GM19468 (cell line): ENCODE data around the gene GNPDA1.
A peak's percentile ranks its signal among the peaks of the same experiment; 100 is the strongest.

Source experiments
- ATAC-seq: cut with Tn5 transposase; IDR thresholded peaks from one replicate; pipeline ENCODE4 v1.9.1; 2021; ENCODE audit warnings: mild to moderate bottlenecking, moderate library complexity, moderate number of reproducible peaks; ENCODE audit not compliant: unreplicated experiment; ENCODE audit errors: extremely low read depth

The GNPDA1 gene

DNA sequence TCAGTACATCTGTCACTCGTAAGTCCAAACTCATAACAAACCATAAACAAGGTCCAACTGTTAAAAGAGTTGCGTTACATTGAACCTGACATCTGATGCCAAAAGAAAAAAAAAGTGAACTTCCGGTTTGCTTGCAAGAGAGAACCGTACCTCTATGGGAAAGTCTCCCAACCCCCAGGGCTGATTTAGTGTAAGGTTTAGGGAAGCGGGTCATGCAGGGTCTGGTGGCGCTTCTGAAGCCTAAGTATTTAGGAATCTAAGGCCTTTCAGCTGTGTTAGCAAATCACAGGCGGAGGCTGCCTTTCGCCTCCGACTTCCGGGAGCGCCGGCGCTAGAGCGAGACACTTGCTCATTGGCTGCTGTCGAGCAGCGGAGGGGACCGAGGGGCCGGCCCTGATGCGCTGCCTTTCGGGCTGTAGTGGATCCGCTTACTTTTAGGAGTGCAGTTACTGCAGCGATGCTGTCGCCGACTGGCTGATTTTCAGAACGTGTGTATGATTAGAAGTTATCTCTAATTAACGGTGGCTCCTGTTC is 12.0 kb upstream of the GNPDA1 start:
- ATAC-seq: peak; percentile 99

DNA sequence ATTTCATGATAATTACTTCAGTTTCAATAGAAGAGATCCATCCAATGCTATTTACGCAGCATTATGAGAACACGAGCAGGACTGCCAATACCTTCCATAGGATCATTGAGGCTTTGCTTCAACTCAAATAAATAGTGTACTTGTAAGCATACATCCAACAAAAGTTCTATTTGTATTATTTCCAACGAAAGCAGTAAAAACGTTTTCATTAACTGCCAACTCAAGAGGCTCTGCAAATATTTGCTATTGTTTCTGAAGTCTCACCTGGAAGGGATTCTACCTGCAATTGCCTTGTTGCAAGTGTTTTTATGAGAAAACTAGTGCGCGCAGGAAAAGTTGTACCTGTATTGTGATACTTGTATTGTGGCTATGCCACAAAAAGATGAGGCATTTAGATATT is 11.0 kb upstream of the GNPDA1 start:
- no peak for ATAC-seq

DNA sequence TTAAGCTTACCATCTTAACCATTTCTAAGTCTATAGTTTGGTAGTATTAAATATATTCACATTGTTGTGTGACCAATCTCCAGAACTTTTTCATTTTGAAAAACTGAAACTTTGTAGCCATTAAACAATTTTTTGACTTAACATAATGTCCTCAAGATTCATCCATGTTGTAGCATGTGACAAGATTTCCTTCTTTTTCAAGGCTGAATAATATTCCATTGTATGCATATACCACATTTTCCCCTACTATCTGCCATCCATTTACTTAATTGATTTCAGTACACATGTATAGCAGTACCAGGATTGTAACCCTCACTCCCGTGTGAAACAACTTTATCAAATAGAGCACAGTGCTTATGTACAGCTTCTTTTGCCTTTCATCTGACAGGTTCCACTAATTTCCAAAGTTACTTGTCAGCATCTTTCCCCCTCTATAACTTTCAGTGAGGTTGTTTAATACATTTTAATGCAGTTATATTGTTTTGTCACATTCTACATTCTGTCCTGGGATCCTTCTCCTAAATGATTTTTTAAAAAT is 7.4 kb upstream of the GNPDA1 start:
- no peak for ATAC-seq

DNA sequence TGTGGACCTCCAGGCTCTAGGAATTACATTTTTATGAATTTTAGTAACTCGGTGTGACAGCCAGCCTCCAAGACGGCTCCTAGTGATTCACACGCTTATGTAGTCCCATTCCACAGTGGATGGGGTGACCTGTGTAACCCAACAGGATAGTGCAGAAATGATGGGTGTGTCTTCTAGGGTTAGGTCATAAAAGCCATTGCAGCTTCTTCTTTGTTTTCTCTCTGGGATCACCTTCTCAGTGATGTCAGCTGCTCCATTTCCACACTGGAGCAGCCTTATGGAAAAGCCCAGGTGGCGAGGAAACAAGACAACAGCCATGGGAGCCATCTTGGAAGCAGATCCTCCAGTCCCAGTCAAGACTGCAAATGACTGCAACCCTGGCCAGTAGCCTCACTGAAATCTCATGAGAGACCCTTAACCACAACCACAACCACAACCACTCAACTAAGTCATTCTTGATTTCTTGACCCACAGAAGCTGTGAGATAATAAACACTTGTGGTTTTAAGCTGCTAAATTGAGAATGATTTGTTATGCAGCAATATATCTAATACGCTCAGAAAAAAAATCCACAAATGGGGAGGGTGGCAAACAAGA is 5.1 kb upstream of the GNPDA1 start:
- ATAC-seq: peak; percentile 35

DNA sequence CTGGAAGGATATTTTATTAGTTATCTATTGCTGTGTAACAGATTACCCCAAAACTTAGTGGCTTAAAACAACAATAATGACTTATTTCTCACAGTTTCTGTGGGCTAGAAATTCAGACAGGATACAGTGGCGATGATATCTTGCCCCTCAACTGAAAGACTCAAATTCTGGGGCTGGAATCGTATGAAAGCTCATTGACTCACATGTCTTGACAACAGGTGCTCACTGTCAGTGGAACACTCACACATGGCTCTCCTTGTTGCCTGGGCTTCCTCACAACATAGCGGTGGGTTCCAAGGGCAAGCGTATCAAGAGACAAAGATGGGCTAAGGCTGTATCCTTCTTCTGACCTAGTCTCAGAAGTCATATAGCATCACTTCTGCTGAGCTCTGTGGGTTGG is 3.7 kb upstream of the GNPDA1 start:
- peak; percentile 16 for ATAC-seq

DNA sequence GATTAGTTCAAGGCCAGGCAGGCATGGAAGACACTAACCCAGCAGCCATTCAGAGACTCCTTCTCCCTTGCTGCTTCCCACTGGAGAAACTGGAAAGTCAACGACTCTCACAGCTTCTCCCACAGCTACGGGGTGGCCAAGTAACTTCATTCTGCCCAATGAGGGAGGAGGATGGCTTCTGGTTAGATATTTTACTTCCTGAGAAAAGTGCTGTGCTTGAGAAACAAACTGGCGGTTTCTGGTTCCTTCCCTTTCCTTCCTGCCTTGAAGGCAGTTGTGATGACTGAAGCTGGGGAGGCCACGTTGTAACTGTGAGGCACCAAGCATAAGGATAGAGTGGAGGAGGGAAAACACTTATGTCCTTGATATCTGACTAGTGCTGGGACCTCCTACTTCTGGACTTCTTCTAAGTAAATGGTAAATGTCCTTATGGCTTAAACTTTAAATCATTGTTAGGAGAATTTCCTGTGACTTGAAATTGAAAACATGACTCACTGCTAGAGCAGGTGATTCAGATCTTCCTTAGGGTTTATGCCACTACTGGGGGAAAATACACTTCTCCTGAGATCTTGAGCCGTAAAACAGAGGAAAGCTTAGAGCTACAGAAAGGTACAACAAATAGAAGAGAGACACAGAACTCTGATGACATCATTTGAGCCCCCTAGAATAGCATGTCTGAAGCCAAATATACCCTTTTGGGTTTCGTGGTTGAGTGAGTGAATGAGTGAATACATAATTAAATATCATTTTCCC is 3.1 kb upstream of the GNPDA1 start:
- peak; percentile 20 for ATAC-seq

DNA sequence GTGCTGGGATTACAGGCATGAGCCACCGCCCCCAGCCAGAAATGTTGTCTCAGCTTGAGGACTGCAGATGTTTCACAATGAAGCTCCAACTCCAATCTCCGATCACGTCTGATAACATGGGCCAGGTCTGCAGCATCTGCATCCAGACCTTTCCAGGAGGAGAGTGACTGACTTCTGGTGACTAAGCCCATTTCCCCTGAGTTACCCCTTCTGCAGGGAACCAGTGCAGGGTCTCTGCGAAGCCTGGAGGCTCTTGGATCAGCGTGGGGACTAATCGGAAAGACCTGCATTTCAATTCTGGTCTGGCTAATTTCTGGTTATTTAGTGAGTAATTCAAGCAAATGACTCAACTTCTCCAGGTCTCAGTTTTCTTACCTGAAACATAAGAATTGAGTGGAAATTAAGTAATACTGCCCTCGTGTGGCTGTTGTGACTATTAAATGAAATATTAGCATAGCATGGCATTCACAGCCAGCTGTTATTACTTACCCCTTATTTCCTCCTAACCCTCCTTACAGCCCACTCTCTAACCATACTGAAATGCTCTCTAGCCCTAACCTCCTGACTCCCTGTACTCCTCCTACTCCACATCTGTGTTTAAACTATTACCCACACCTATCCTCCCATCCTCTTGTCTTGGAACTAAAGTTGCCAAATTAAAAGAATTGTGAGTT is 2.2 kb upstream of the GNPDA1 start:
- no peak for ATAC-seq

DNA sequence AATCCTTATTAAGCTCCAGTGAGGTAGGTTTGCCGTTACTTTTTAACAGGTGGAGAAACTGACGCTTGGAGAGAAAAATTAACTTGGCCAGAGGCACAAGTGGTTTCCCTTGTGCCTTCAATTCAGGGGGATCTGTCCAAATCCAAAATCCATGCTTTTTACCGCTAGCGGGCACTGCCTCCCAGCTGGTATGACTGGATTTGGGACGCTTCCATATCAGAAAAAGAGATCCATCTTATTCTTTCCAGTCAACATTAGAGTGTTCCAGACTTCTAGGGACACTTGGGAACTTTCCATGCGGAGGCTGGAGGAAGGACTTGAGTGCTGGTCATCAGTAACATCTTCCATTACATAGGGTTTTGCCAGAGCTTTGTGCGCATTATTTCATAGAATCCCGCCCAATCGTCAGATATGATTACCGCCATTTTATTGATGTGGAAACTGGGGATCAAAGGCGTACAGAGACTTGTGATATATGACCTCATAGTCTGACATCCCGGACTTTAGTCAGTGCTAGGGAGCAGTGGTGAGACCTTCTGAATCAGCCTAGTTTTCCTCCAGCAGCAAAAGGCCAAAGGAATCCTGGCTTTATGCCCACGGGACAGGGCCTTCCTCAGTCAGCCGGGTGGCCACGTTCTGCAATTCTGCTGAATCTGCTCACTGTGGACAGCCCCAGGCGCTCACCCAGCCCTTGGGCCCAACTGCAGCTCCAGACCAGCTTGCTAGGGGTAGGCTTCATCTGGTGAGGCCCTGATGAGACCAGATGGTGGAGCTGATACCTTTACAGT is 1.1 kb upstream of the GNPDA1 start:
- ATAC-seq: no peak

DNA sequence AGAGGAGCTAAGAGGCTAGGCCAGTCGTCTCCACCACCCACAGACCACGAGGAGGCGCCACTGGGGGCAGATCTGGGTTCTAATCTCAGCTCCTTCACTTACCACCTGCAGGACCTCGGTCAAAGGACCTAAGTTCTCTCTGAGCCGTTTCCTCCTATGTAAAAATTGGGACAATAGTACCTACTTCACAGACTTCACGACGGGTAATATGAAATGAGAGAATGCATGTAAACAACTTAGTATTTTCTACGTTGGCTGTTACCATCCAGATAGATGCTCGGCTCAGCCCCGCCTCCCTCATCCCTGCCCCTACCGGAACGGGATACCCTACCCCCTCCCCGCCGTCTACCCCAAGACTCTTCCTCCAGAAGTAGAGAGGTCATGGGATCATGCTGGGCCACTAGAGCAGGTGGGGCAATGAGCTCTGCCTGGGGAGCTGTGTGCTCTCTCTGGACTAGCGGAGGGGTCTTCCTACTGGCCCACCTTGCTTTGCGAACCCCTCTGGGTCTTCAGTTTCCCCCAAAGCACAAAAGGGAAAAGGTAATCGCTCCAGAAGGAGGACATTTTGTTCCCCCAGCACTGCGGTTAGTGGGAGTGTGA is 541 bp downstream of the GNPDA1 start:
- ATAC-seq: no peak

DNA sequence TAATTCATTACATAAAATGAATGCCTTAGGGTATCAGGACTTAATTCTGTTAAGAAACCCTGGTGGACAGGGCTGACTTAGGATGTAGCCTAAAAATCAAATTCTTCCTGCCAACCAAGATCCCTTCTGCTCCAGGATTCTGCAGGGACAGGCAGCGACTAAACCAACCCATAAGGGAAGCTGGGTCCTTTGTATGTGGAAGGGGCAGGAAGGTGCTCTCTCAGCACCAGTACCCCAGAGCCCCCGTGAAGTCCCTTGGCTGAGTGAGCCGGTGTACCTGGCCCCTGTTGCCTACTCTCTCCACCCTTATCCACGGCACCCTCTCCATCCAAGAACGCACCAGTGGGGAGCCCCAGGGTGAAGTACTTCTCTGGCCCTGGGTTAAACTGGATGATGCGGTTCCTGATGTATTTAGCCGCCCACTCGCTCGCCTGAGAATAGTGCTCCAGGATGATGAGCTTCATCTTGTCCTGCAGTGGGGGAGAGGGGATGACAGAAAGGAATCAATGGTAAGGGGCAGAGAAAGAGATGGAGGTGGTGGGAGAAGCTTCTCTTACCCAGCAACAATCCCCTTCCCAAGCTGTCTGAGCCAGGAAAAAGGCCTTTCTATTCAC is 1.1 kb downstream of the GNPDA1 start:
- ATAC-seq: no peak

DNA sequence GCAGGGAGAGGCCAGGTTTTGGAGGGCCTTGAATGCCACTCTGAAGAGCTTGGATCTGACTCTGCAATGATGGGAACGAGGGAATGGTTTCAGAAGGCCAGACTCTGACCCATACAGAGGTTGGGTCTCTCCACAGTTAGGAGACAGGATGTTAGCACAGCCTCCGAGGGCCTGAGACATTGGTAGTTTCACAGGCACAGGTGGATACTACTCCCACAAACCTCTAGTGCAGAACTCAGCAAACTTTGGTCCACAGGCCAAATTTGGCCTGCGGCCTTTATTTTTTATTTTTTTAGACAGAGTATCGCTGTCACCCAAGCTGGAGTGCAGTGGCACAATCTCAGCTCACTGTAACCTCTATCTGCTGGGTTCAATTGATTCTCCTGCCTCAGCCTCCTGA is 2.9 kb downstream of the GNPDA1 start:
- ATAC-seq: no peak

DNA sequence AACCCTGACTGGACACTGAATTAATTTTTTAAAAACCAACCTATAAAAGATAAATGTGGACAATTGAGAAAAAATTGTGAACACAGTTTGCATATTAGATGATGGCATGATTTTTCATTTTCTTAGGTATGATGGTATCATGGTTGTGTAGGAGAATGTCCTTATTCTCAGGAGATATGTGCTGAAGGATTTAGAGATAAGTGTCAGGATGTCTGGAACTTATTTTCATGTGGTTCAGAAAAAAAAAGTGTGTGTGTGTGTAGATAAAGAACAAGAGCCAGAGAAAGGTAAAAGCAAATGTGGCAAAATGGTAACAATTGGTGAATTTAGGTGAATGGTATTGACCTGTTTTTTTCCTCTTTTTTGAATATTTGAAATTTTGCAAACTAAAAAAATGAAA is 4.0 kb downstream of the GNPDA1 start:
- no peak for ATAC-seq

DNA sequence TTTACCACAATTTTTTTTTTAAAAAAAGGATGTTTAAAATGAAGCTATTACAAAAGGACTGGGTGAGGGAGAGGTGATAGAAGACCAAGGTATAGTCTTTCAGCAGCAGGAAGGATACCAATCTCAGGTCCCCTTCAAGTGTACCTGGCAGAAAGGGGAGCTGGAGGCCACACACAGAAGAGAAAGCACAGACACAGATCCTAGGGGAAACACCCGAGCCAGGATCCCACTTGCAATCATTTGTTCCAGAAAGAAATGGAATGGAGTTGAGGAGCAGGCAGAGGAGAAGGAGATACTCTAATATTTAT is 5.6 kb downstream of the GNPDA1 start:
- no peak for ATAC-seq

DNA sequence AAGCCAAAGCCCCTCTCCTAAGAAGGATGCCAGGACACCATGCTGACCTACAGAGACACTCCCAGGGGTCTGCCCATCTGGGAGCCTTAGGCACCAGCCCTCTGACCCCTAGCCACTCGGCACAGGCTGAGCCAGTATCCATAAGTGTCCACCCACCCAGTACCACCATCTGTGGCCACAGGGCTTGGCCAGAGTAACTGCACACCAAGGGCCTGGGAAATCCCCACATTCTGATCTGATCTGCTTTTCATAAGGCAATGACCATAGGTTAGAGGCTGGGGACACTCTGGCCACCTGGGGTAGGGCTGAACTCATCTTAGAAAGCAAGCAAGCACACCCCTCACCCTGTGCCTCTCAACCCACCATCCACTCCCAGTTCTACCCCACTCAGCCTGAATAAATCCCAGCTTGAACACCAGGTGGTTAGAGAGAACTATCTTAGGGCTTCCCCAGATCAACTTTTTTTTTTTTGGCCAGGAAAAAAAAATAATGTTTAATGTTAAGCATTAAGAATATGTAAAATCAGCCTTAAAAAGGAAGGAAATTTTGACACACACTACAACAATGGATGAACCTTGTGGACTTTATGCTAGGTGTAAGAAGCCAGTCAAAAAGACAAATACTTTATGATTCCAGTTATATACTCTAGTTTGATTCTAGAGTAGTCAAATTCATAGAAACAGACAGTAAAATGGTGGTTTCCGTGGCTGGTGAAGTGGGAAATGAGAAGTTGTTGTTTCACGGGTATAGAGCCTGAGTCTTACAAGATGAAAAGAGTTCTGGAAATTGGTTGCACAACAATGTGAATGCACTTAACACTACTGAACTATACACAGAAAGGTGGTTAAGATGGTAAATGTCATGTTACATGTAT is 6.2 kb downstream of the GNPDA1 start:
- no peak for ATAC-seq

DNA sequence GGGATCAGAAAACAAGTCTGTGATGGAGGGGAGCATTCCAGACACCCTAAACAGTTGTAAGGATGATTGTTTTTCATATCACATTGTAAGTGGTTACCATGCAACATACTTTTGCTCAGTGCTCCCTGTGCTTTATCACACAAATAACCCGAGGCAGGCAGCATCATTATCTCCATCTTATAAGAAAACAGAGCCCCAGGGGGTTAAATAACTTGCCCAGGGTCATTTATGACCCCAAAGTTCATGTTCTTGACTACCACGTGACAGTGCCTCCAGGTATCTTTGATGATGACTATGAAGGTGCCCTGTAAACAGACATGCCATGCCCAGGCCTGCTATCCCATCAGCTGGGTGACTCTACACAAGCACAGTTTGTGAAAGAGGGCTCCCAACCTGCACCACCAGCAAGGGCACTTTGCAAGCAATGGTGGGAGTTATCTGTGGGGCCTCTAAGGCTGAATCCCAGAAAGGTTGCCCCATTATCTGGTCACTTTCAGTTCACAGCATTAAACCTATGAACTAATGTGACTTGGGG is 9.5 kb downstream of the GNPDA1 start:
- ATAC-seq: no peak

DNA sequence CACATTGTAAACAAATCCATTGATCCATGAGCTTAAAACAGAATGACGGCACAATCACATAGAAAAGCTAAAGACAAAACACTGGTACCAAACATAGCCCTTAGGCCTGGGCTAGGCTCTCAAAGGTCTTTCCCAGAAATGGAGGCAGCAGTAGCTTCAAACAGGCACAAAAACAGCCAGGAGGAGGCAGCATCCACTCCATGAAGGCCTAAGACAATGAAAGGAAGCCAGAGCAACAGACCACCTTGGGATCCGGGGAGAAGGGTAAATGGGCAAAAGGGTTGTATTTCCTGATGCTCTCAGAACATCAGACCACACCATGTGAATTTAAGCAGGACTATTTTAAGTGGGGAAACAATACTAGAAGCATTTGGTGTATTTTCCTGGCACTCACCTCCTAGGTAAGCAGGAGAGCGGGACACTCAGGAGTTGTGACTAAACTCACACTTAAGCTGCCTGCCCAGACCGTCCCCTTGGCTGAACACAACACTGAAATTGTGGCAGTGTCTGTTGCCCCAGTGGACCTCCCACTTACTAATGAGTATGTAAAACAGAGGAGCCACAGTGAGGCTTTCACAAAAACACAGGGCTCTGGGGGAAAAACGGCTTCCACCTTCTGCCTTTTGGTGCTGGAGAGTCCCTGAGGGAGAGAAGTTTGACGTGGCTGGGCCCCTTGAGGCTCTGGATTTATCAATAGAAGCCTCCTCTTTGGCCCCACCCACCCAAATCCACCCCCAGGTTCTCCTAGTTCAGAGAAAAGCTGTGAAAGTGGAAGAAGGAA is 11.9 kb downstream of the GNPDA1 start:
- no peak for ATAC-seq

DNA sequence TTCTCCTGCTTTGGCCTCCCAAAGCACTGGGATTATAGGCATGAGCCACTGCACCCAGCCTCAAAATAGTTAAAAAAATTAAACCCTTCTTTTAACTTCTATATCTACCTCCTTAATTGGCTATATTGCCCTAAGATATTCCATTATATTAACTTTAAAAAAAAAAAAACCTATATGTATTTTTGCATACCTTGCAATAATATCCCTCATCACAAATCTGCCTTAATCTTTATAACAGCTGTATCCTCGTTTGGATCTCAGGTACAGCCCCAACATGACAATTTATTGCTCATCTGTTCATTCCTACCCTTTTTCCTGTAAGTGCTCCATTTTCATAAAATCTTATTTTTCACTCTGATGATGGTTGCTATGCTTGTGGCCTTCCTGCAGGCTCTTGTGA is 12.7 kb downstream of the GNPDA1 start:
- ATAC-seq: no peak
